ENCODE data around the gene OXTR.

OXTR gene

GRCh38 chr3:8767256-8767666, 2.2 kb downstream of the OXTR start:
- DNase-seq, result no peak

GRCh38 chr3:8766148-8766547, 3.3 kb downstream of the OXTR start:
- no peak for DNase-seq

- DNase-seq, result no peak
Measured at GRCh38 chr3:8765528-8765927, 3.9 kb downstream of the OXTR start.

- DNase-seq, result no peak
Measured at GRCh38 chr3:8764528-8764927, 4.9 kb downstream of the OXTR start.

- DNase-seq, result no peak
Measured at GRCh38 chr3:8762607-8763377, 6.6 kb downstream of the OXTR start.

- DNase-seq, result no peak
Measured at GRCh38 chr3:8761866-8762265, 7.5 kb downstream of the OXTR start.

GRCh38 chr3:8760506-8760905, 8.9 kb downstream of the OXTR start:
- no peak for DNase-seq

- DNase-seq, result no peak
Measured at GRCh38 chr3:8760091-8760490, 9.3 kb downstream of the OXTR start.

- no peak for DNase-seq
Measured at GRCh38 chr3:8759038-8759707, 10.2 kb downstream of the OXTR start.

GRCh38 chr3:8757551-8758518, 11.6 kb downstream of the OXTR start:
- DNase-seq, result no peak

- DNase-seq, result no peak
Measured at GRCh38 chr3:8756671-8757070, 12.7 kb downstream of the OXTR start.

GRCh38 chr3:8755564-8756237, 13.7 kb downstream of the OXTR start:
- no peak for DNase-seq

GRCh38 chr3:8755097-8755496, 14.3 kb downstream of the OXTR start:
- DNase-seq, result no peak

- no peak for DNase-seq
Measured at GRCh38 chr3:8752832-8753231, 16.6 kb downstream of the OXTR start.

- no peak for DNase-seq
Measured at GRCh38 chr3:8749316-8749715, 20.1 kb downstream of the OXTR start.

GRCh38 chr3:8746780-8747345, 22.6 kb downstream of the OXTR start:
- no peak for DNase-seq

GRCh38 chr3:8745619-8746370, 23.6 kb downstream of the OXTR start:
- no peak for DNase-seq

- DNase-seq, result no peak
Measured at GRCh38 chr3:8743911-8744310, 25.5 kb downstream of the OXTR start.

- no peak for DNase-seq
Measured at GRCh38 chr3:8743021-8743601, 26.3 kb downstream of the OXTR start.

GRCh38 chr3:8741581-8742261, 27.7 kb downstream of the OXTR start:
- DNase-seq, result no peak
